GM21390 (cell line): Measurements from ENCODE around the gene BEAN1.

Source experiments
- ATAC-seq: cut with Tn5 transposase; IDR thresholded peaks from one replicate; pipeline ENCODE4 v1.9.1; 2021; ENCODE audit not compliant: unreplicated experiment

The BEAN1 gene

GRCh38 chr16:66427036-66427860 lies at the start of gene BEAN1:
BEAN1 (plus strand) TSS chr16:66427295; CDS start chr16:66437677, 10,382 bp downstream.
- ATAC-seq, result no peak

GRCh38 chr16:66377324-66377723 lies 49.8 kb upstream of the BEAN1 start:
- no peak for ATAC-seq

- no peak for ATAC-seq
Observed at GRCh38 chr16:66378741-66379570, 48.1 kb upstream of the BEAN1 start.

GRCh38 chr16:66379571-66379941 lies 47.5 kb upstream of the BEAN1 start:
- ATAC-seq, result no peak

GRCh38 chr16:66380421-66380820 lies 46.7 kb upstream of the BEAN1 start:
- no peak for ATAC-seq

GRCh38 chr16:66381585-66382170 lies 45.4 kb upstream of the BEAN1 start:
- no peak for ATAC-seq

- ATAC-seq, result no peak
Observed at GRCh38 chr16:66382171-66382965, 44.7 kb upstream of the BEAN1 start.

- no peak for ATAC-seq
Observed at GRCh38 chr16:66382966-66383299, 44.2 kb upstream of the BEAN1 start.

GRCh38 chr16:66383551-66383950 lies 43.5 kb upstream of the BEAN1 start:
- no peak for ATAC-seq

GRCh38 chr16:66385415-66385814 lies 41.7 kb upstream of the BEAN1 start:
- ATAC-seq, result no peak

- no peak for ATAC-seq
Observed at GRCh38 chr16:66386629-66387622, 40.2 kb upstream of the BEAN1 start.

GRCh38 chr16:66387817-66388332 lies 39.2 kb upstream of the BEAN1 start:
- no peak for ATAC-seq

- no peak for ATAC-seq
Observed at GRCh38 chr16:66388350-66389139, 38.5 kb upstream of the BEAN1 start.

GRCh38 chr16:66389256-66390176 lies 37.6 kb upstream of the BEAN1 start:
- ATAC-seq, result no peak

GRCh38 chr16:66390346-66391108 lies 36.6 kb upstream of the BEAN1 start:
- ATAC-seq, result no peak

GRCh38 chr16:66391726-66392670 lies 35.1 kb upstream of the BEAN1 start:
- ATAC-seq, result no peak
